LNCAP (cell line): ENCODE results near the gene CAMK2N2.

Source experiments
- CTCF ChIP-seq: fragments of 450-650 bp; IDR thresholded peaks from 2 replicates; pipeline ENCODE4 v1.5.1; 2017; ENCODE audit warnings: mild to moderate bottlenecking

CAMK2N2 gene

GRCh38 chr3:184284696-184285095 is 23.3 kb upstream of the CAMK2N2 start:
- TF ChIP-seq CTCF = peak; percentile 66

GRCh38 chr3:184283681-184284080 is 22.3 kb upstream of the CAMK2N2 start:
- TF ChIP-seq CTCF = no peak

GRCh38 chr3:184282941-184283340 is 21.6 kb upstream of the CAMK2N2 start:
- TF ChIP-seq CTCF = no peak

GRCh38 chr3:184277366-184277765 is 16.0 kb upstream of the CAMK2N2 start:
- no peak for TF ChIP-seq CTCF

GRCh38 chr3:184275961-184276910 is 14.9 kb upstream of the CAMK2N2 start, which contains the start of gene ECE2:
Gene ECE2 (plus strand): TSS chr3:184276022. CDS start chr3:184276154, 132 bp downstream.
- TF ChIP-seq CTCF = no peak

- no peak for TF ChIP-seq CTCF
Measured at GRCh38 chr3:184275381-184275701, 14.0 kb upstream of the CAMK2N2 start.

- no peak for TF ChIP-seq CTCF
Measured at GRCh38 chr3:184272269-184272668, 10.9 kb upstream of the CAMK2N2 start.
